ENCODE measurements around the gene GVQW3.

Gene GVQW3

GRCh38 chr11:76453248-76453647, 72.1 kb downstream of the GVQW3 start:
- no peak for DNase-seq

- DNase-seq, result no peak
Observed at GRCh38 chr11:76455331-76455730, 74.2 kb downstream of the GVQW3 start.

- DNase-seq, result no peak
Observed at GRCh38 chr11:76455931-76456330, 74.8 kb downstream of the GVQW3 start.

- no peak for DNase-seq
Observed at GRCh38 chr11:76456571-76456970, 75.4 kb downstream of the GVQW3 start.

Measured in NCI-H748 treated with DMSO at 0.1 percent for 48 hours (cell line).